ENCODE data around the gene ECM2. TPM values are rescaled to one million over a fixed set of nuclear protein-coding genes. Genes with fewer than 3 reads are reported as not detected.

Gene ECM2
- total and polyA plus RNA-seq, 2 of the 13 experiments (the other 11 are each of a cell fraction or from before 2014, with no cell fraction given): 0.37 TPM; not detected in 1

GRCh38 chr9:92501671-92502393, 34.0 kb downstream of the ECM2 start:
- no peak overlapping the region for H3K4me2 ChIP-seq (ENCODE audit: low read depth, low read length)
- ChIA-PET POLR2A (no interaction called here), CTCF (ENCODE audit: low intra/inter-chr PET ratio, low total read pairs) (interaction anchor here (2.4 kb wide), 1 partner anchor 133 kb away, joined by 32 read pairs; no protein-coding TSS in a partner anchor)
- no peaks in the 10 kb centered on the region for H3K4me1 ChIP-seq (ENCODE audit: insufficient read depth, low read length)
- H3K79me2 ChIP-seq (ENCODE audit: insufficient read depth, low read length): no peaks in the 10 kb centered on the region
- H4K20me1 ChIP-seq (ENCODE audit: insufficient read depth, low read length): no peaks in the 10 kb centered on the region
- H3K9ac ChIP-seq (ENCODE audit: insufficient read depth, low read depth, low read length): no peak overlapping the region
- no peaks in the 10 kb centered on the region for H3K36me3 ChIP-seq (replicated peaks in 1 of 2; ENCODE audit: control insufficient read depth in 1 of 2, insufficient read depth in 2 of 2, low read length in 2 of 2)
- H3K27ac ChIP-seq (ENCODE audit: extremely low read length, insufficient read depth, low read length): no peak overlapping the region
- intact Hi-C loops (cut with micrococcal nuclease; ENCODE audit: unreplicated experiment): loop anchor here (1.0 kb wide), 1 partner anchor 132 kb away; no protein-coding TSS in a partner anchor
- ATAC-seq (peak; percentile 100), DNase-seq (ENCODE audit: low spot score) (peak; percentile 46), FAIRE-seq (peak; percentile 78)
- WGBS (ENCODE audit: low lambda C conversion rate): 94% methylated on average over 4 of the region's 5 CpGs
- H2AFZ ChIP-seq (ENCODE audit: low read length): no peak overlapping the region
- in situ Hi-C loops (cut with HindIII; ENCODE audit: extremely low pct_ligation_motif_present, low pct_unique_long_range_greater_than_20kb): loop anchor here (5.0 kb wide), 1 partner anchor 130 kb away; no protein-coding TSS in a partner anchor
- no peaks in the 10 kb centered on the region for H3K27me3 ChIP-seq (ENCODE audit: control insufficient read depth in 1 of 2, insufficient read depth in 2 of 2, low read length in 2 of 2)
- no peak overlapping the region for H3K4me3 ChIP-seq (replicated peaks in 1 of 3; ENCODE audit: insufficient read depth in 1 of 3, low read depth in 2 of 3, low read length in 3 of 3)
- BruUV-seq (replicated peaks): no TSS peak
- H3K9me3 ChIP-seq (ENCODE audit: low read length): no peaks in the 10 kb centered on the region
- TF ChIP-seq REPIN1 (CRISPR knock-in tag; IDR thresholded peaks at IDR 0.05; ENCODE audit: borderline replicate concordance, low read depth) (0 out of 2 replicates have a peak, but pooled peaks have one; percentile 29), PAX8 (CRISPR knock-in tag; IDR thresholded peaks at IDR 0.05; ENCODE audit: borderline replicate concordance) (no peak), PBX3 (CRISPR knock-in tag; IDR thresholded peaks at IDR 0.05; ENCODE audit: borderline replicate concordance) (no peak), SAP130 (CRISPR knock-in tag; IDR thresholded peaks at IDR 0.05; ENCODE audit: low read depth) (0 out of 2 replicates have a peak, but pooled peaks have one; percentile 18), SALL2 (CRISPR knock-in tag; IDR thresholded peaks at IDR 0.05) (no peak), MAFF (IDR thresholded peaks at IDR 0.05; ENCODE audit: low read depth, low read length) (peak; percentile 97), STAG1 (CRISPR knock-in tag; IDR thresholded peaks at IDR 0.05) (peak; percentile 72), RFX5 (IDR thresholded peaks at IDR 0.05; ENCODE audit: low read depth, low read length) (0 out of 2 replicates have a peak, but pooled peaks have one; percentile 38), SOX6 (IDR thresholded peaks at IDR 0.05) (no peak), SOX6 (CRISPR knock-in tag; IDR thresholded peaks at IDR 0.05) (0 out of 2 replicates have a peak, but pooled peaks have one; percentile 16), CBX1 (IDR thresholded peaks at IDR 0.05; ENCODE audit: low read depth) (no peak), PHB2 (IDR thresholded peaks at IDR 0.05; ENCODE audit: partially characterized antibody) (no peak), MAFK (conservative IDR thresholded peaks at IDR 0.05 in 1 of 2, IDR thresholded peaks at IDR 0.05 in 1 of 2; ENCODE audit: low read length in 2 of 2) (peak; percentile 94 to 98)
- TF ChIP-seq, protein P1, sequence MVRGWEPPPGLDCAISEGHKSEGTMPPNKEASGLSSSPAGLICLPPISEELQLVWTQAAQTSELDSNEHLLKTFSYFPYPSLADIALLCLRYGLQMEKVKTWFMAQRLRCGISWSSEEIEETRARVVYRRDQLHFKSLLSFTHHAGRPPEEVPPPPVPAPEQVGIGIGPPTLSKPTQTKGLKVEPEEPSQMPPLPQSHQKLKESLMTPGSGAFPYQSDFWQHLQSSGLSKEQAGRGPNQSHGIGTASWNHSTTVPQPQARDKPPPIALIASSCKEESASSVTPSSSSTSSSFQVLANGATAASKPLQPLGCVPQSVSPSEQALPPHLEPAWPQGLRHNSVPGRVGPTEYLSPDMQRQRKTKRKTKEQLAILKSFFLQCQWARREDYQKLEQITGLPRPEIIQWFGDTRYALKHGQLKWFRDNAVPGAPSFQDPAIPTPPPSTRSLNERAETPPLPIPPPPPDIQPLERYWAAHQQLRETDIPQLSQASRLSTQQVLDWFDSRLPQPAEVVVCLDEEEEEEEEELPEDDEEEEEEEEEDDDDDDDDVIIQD (CRISPR knock-in tag; IDR thresholded peaks at IDR 0.05; ENCODE audit: low read depth): peak; percentile 27; the same call in 1 of the 2 replicates
- TF ChIP-seq, protein P2, sequence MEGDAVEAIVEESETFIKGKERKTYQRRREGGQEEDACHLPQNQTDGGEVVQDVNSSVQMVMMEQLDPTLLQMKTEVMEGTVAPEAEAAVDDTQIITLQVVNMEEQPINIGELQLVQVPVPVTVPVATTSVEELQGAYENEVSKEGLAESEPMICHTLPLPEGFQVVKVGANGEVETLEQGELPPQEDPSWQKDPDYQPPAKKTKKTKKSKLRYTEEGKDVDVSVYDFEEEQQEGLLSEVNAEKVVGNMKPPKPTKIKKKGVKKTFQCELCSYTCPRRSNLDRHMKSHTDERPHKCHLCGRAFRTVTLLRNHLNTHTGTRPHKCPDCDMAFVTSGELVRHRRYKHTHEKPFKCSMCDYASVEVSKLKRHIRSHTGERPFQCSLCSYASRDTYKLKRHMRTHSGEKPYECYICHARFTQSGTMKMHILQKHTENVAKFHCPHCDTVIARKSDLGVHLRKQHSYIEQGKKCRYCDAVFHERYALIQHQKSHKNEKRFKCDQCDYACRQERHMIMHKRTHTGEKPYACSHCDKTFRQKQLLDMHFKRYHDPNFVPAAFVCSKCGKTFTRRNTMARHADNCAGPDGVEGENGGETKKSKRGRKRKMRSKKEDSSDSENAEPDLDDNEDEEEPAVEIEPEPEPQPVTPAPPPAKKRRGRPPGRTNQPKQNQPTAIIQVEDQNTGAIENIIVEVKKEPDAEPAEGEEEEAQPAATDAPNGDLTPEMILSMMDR (CRISPR knock-in tag; IDR thresholded peaks at IDR 0.05): peak; percentile 76
- TF ChIP-seq, protein P3, sequence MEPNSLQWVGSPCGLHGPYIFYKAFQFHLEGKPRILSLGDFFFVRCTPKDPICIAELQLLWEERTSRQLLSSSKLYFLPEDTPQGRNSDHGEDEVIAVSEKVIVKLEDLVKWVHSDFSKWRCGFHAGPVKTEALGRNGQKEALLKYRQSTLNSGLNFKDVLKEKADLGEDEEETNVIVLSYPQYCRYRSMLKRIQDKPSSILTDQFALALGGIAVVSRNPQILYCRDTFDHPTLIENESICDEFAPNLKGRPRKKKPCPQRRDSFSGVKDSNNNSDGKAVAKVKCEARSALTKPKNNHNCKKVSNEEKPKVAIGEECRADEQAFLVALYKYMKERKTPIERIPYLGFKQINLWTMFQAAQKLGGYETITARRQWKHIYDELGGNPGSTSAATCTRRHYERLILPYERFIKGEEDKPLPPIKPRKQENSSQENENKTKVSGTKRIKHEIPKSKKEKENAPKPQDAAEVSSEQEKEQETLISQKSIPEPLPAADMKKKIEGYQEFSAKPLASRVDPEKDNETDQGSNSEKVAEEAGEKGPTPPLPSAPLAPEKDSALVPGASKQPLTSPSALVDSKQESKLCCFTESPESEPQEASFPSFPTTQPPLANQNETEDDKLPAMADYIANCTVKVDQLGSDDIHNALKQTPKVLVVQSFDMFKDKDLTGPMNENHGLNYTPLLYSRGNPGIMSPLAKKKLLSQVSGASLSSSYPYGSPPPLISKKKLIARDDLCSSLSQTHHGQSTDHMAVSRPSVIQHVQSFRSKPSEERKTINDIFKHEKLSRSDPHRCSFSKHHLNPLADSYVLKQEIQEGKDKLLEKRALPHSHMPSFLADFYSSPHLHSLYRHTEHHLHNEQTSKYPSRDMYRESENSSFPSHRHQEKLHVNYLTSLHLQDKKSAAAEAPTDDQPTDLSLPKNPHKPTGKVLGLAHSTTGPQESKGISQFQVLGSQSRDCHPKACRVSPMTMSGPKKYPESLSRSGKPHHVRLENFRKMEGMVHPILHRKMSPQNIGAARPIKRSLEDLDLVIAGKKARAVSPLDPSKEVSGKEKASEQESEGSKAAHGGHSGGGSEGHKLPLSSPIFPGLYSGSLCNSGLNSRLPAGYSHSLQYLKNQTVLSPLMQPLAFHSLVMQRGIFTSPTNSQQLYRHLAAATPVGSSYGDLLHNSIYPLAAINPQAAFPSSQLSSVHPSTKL (CRISPR knock-in tag; IDR thresholded peaks at IDR 0.05): 0 out of 2 replicates have a peak, but pooled peaks have one; percentile 10

Data from HepG2 (cell line).